ENCODE measurements around the gene DDR1. TPM values are rescaled to one million over a fixed set of nuclear protein-coding genes. Genes with fewer than 3 reads are reported as not detected.

DDR1 gene
- total RNA-seq, 2 experiments from 2014 or later: 6.3 to 7.4 TPM

DNA sequence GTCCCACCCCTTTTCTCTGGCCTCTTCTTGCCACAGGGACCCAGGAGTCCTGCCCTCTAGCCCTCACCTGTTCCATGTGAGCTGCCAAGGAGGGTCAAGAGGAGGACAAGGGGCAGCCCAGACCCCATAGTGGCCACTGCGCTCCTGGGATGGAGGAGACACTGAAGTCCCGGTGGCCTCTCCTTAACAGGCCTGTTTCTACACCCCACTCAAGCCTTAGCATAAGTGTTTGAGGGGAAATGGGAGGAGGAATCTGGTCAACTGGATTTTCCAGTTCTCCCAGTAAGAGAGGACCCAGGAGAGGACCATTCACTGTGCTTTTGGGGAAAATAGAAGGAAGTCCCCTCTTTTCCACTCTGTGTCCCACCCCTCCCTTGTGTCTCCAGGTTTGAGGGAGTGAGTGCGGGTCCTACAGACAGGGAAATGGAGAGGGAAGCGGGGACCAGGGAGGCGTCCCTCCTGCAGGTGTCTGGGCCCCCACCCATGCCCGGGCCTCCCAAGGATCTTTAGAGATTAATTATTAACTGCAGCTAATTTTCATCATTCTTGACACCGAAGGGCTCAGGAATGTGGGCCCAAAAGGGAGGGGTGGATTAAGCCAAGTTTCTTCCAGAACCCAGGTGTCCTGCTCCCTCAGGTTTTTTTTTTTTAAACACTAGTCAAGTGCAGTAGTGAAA is 47.8 kb downstream of the DDR1 start, which contains the start of gene SFTA2:
Gene SFTA2 (minus strand): TSS at position 202 of the 677 bp plus-strand sequence. CDS start 74 bp downstream, at position 128.
- H3K27me3 Mint-ChIP-seq (ENCODE audit: low read depth): peaks cover 6% of the 10 kb centered on the region
- ChIA-PET POLR2A (no interaction called here), CTCF (interaction anchor here (0.6 to 1.0 kb wide), 2 partner anchors 60 to 137 kb away, joined by 3 to 4 read pairs; no protein-coding TSS in a partner anchor)
- no peak within 1 kb of the TSS for H3K4me3 Mint-ChIP-seq
- peaks cover 13% of the 10 kb centered on the region for H3K36me3 Mint-ChIP-seq (ENCODE audit: low read depth)
- no peak within 1 kb of the TSS for H3K27ac Mint-ChIP-seq
- ATAC-seq (no peak), DNase-seq (no peak)
- H3K9me3 Mint-ChIP-seq (ENCODE audit: insufficient read depth): no peaks in the 10 kb centered on the region
- no peaks in the 10 kb centered on the region for H3K4me1 Mint-ChIP-seq (ENCODE audit: low read depth)

DNA sequence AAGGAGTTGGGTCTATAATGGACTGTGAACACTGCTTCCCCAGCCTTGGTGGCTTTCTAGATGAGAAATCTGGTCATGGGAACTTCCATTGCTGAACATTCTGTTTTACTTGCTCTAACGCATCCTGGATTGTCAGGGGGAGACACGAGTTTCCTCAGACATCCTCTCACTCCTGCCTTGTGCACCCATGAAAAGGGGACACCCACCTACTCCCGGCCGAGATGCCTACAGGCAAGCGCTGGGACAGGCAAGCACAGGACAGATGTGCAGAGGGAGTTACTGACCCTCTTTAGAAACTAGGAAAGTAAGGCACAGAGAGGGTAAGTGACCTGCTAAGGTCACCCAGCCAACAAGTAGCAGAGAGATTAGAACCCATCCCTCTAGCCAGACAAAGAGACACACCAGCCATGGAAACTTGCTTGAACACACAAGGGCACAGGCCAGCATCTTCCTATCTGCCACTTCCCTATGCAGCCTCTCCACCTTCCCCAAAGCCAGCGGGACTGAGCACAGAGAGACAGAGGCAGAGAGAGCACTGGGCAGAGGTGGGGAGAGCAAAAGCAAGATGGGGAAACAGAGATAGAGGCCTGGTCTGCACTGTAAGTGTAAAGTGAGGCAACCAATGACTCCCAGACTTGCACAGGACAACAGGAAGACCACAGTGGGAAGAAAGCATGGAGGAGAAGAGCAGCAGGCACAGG is 48.5 kb downstream of the DDR1 start:
- H3K36me3 Mint-ChIP-seq (ENCODE audit: low read depth): peaks cover 8% of the 10 kb centered on the region
- no peak overlapping the region for H3K27ac Mint-ChIP-seq
- peaks cover 6% of the 10 kb centered on the region for H3K27me3 Mint-ChIP-seq (ENCODE audit: low read depth)
- no peak overlapping the region for H3K4me3 Mint-ChIP-seq
- DNase-seq (no peak), ATAC-seq (no peak)
- H3K4me1 Mint-ChIP-seq (ENCODE audit: low read depth): no peaks in the 10 kb centered on the region
- POLR2A ChIA-PET: no interaction called here
- CTCF ChIA-PET: no interaction called here
- H3K9me3 Mint-ChIP-seq (ENCODE audit: insufficient read depth): no peaks in the 10 kb centered on the region

DNA sequence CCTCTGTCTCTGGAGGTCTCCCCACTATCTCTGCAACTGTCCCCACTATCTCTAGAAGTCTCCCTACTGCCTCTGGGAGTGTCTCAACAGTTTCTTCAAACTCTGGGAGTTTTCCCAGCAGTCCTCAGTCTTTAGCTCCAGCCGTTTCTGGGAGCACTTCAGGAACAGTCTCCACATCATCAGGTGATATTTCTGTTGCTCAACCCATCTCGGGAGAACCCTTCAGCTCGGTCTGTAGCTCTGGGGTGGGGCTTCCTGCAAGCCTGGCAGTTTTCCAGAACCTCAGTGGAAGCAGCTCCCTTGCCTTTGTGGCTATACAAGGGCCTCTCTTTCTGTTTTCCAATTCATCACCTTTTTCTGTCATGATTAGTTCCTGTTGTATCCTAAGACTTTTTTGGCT is 50.7 kb downstream of the DDR1 start:
- H3K27ac Mint-ChIP-seq: no peak overlapping the region
- DNase-seq (no peak), ATAC-seq (no peak)
- H3K4me3 Mint-ChIP-seq: no peak overlapping the region
- peaks cover 12% of the 10 kb centered on the region for H3K27me3 Mint-ChIP-seq (ENCODE audit: low read depth)
- H3K4me1 Mint-ChIP-seq (ENCODE audit: low read depth): no peaks in the 10 kb centered on the region
- no peaks in the 10 kb centered on the region for H3K36me3 Mint-ChIP-seq (ENCODE audit: low read depth)
- H3K9me3 Mint-ChIP-seq (ENCODE audit: insufficient read depth): no peaks in the 10 kb centered on the region
- ChIA-PET CTCF (interaction anchor here (1.2 to 1.6 kb wide), 2 partner anchors 19 to 152 kb away, joined by 3 read pairs; no protein-coding TSS in a partner anchor), POLR2A (interaction anchor here (1.6 kb wide), 1 partner anchor 21 kb away, joined by 3 read pairs; the partner anchor contains the start of gene VARS2)

DNA sequence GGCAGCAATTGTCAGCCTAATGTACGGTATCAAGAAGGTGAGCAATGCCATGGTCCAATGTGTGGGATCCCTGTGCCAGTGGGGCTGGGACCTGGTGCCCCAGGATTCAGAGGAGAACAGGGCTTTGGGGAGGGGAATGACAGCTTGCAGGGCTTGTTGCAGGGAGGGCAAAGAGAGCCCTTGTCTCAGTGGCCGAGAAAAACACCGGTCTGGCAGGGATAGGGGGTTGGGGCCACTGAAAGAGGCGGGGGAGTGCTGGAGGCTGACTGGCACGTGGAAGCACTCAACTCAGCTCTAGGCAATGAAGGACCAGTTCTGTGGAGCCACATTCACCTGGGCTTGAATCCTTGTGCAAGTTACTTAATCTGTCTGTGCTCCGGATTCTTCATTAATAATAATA is 52.9 kb downstream of the DDR1 start:
- ATAC-seq: no peak
- CTCF ChIA-PET: no interaction called here
- no peak for DNase-seq
- H3K27ac Mint-ChIP-seq: no peak overlapping the region
- peaks cover 23% of the 10 kb centered on the region for H3K27me3 Mint-ChIP-seq (ENCODE audit: low read depth)
- H3K4me3 Mint-ChIP-seq: no peak overlapping the region
- H3K36me3 Mint-ChIP-seq (ENCODE audit: low read depth): no peaks in the 10 kb centered on the region
- POLR2A ChIA-PET: no interaction called here
- no peaks in the 10 kb centered on the region for H3K9me3 Mint-ChIP-seq (ENCODE audit: insufficient read depth)
- no peaks in the 10 kb centered on the region for H3K4me1 Mint-ChIP-seq (ENCODE audit: low read depth)

DNA sequence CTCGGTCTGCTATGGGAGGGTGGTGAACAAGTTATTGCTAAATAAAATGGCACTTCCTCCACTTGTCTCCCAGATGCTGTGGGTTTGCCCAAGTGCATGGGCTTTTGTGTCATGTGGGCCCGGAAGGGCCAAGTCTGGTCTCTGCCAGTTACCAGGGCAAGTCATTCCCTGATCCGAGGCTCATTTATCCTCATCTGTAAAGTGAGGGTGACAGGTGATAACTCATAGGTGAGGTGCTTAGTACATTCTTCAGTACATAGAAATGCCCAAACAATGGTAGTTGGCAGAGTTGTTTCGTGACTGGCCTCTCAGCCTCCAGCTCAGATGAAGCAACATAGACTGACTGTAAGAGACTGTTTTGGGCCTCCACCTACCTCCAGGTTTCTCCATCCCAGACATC is 54.4 kb downstream of the DDR1 start:
- ChIA-PET POLR2A (no interaction called here), CTCF (interaction anchor here (0.8 kb wide), 1 partner anchor 110 kb away, joined by 4 read pairs; no protein-coding TSS in a partner anchor)
- DNase-seq (no peak), ATAC-seq (no peak)
- Mint-ChIP-seq H3K36me3 (ENCODE audit: low read depth) (no peaks in the 10 kb centered on the region), H3K9me3 (ENCODE audit: insufficient read depth) (no peaks in the 10 kb centered on the region), H3K4me3 (no peak overlapping the region), H3K27me3 (ENCODE audit: low read depth) (peaks cover 34% of the 10 kb centered on the region), H3K4me1 (ENCODE audit: low read depth) (no peaks in the 10 kb centered on the region), H3K27ac (no peak overlapping the region)

DNA sequence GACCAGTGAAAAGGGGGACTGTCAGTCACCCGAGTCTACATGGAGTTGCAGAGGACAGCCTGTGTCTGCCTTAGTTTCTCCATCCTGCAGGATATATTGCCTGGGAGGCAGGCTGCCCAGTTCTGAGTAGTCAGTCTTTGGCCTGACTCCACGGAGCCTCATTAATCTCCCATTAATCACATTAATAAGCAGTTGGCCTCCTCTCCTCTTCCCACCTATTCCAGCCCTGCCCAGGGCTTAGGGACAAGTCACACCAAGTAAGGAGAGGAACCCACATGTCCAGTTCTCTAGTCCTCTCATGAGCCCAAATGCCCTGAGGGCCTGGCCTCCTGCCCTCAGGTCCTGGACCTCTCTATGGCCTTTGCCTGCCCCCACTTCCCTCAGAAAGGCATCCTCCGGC is 55.2 kb downstream of the DDR1 start:
- Mint-ChIP-seq H3K36me3 (ENCODE audit: low read depth) (no peaks in the 10 kb centered on the region), H3K27ac (no peak overlapping the region), H3K27me3 (ENCODE audit: low read depth) (peaks cover 38% of the 10 kb centered on the region), H3K4me1 (ENCODE audit: low read depth) (no peaks in the 10 kb centered on the region), H3K9me3 (ENCODE audit: insufficient read depth) (no peaks in the 10 kb centered on the region), H3K4me3 (no peak overlapping the region)
- CTCF ChIA-PET: no interaction called here
- no peak for ATAC-seq
- POLR2A ChIA-PET: no interaction called here
- no peak for DNase-seq

DNA sequence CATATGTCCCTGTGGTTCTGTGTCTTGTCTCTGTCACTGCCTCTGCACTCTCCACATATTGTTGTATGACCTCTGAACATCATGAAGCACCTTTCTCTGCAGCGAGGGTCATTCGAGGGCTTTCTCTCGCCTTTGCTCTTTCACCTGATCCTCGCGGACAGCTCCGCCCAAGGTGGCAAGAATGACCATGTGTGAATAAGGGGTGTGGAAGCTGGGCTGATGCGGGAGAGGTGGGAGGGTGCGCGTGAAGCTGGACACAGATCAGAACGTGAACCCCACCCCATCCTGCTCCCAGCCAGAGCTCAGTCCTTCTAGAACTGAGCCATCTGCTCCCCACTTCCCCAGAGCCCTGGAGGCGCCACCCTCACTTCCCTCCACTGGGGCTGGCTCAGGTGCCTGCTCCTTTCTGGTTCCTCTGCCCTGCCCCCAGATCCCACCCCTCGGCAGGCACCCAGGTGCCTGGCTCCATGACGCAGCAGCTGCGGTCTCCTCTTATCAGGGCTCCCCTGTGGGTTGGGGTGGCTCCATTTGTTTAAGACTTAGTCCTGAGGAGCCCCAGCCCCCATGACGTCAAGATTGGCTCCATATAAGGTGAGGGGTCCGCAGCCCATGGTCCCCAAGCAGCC is 56.2 kb downstream of the DDR1 start, which contains the start of gene MUCL3:
Gene MUCL3 (plus strand): TSS at position 613 of the 626 bp plus-strand sequence. CDS start 27 bp downstream, outside the sequence.
- ChIA-PET CTCF (no interaction called here), POLR2A (no interaction called here)
- H3K4me1 Mint-ChIP-seq (ENCODE audit: low read depth): no peaks in the 10 kb centered on the region
- H3K27ac Mint-ChIP-seq: no peak within 1 kb of the TSS
- DNase-seq (no peak), ATAC-seq (no peak)
- peaks cover 44% of the 10 kb centered on the region for H3K27me3 Mint-ChIP-seq (ENCODE audit: low read depth)
- no peak within 1 kb of the TSS for H3K4me3 Mint-ChIP-seq
- no peaks in the 10 kb centered on the region for H3K9me3 Mint-ChIP-seq (ENCODE audit: insufficient read depth)
- no peaks in the 10 kb centered on the region for H3K36me3 Mint-ChIP-seq (ENCODE audit: low read depth)

DNA sequence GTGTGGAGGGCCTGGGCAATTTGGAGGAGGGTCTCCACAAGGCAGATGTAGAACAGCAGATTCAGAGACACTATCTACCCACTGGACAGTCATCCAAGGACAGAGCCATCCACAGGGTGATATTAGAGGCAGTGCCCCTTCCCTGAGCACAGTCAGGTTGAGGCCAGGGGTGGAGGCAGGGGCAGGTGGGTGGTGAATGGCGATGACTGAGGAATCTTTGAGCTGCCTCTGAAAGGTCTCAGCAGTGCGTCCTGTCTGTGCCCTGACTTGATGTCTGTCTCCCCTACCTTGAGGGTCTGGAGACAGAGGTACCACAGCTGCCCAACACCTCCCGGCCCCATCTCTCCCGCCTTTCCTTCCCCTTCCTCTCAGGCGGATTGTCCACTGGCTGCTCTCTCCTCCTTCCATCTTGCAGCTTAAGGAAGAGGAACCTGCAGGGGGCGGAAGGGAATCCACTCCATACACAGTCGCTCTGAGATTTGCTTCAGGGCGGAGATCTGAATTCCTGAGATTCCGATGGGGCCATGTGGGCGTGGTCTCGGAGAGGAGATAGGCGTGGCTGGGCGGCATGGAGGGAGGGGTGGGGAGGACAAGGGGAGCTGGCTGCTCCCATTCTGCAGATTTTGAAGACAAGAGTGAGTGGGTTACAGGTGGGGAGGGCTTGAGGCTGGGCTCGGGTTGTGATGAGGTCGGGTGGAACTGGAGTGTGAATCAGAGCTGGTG is 58.2 kb downstream of the DDR1 start:
- Mint-ChIP-seq H3K36me3 (ENCODE audit: low read depth) (no peaks in the 10 kb centered on the region), H3K27ac (no peak overlapping the region), H3K9me3 (ENCODE audit: insufficient read depth) (no peaks in the 10 kb centered on the region), H3K27me3 (ENCODE audit: low read depth) (peaks cover 43% of the 10 kb centered on the region), H3K4me1 (ENCODE audit: low read depth) (no peaks in the 10 kb centered on the region), H3K4me3 (no peak overlapping the region)
- CTCF ChIA-PET: interaction anchor here (0.8 to 1.6 kb wide), 6 partner anchors 22 to 145 kb away, joined by 3 to 6 read pairs (median 3); no protein-coding TSS in a partner anchor
- POLR2A ChIA-PET: no interaction called here
- DNase-seq (no peak), ATAC-seq (no peak)

DNA sequence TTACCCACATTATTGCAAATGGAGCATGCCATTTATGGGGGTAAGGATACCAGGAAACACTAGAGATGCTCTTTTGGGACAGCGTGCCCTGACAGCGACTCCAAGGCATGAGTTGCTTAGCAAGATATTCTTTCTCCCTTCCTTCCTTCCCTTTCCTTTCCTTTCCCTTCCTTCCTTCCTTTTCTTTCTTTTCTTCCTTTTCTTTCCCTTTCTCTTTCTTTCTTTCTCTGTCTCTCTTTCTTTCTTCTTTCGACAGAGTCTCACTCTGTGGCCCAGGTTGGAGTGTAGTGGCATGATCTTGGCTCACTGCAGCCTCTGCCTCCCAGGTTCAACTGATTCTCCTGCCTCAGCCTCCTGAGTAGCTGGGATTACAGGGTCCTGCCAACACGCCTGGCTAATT is 59.7 kb downstream of the DDR1 start:
- H3K9me3 Mint-ChIP-seq (ENCODE audit: insufficient read depth): no peaks in the 10 kb centered on the region
- ChIA-PET CTCF (interaction anchor here (1.5 to 1.6 kb wide), 2 partner anchors 21 to 95 kb away, joined by 3 read pairs; no protein-coding TSS in a partner anchor), POLR2A (no interaction called here)
- no peak overlapping the region for H3K4me3 Mint-ChIP-seq
- no peak overlapping the region for H3K27ac Mint-ChIP-seq
- H3K27me3 Mint-ChIP-seq (ENCODE audit: low read depth): peaks cover 46% of the 10 kb centered on the region
- H3K4me1 Mint-ChIP-seq (ENCODE audit: low read depth): no peaks in the 10 kb centered on the region
- H3K36me3 Mint-ChIP-seq (ENCODE audit: low read depth): no peaks in the 10 kb centered on the region
- ATAC-seq: no peak
- DNase-seq: no peak

DNA sequence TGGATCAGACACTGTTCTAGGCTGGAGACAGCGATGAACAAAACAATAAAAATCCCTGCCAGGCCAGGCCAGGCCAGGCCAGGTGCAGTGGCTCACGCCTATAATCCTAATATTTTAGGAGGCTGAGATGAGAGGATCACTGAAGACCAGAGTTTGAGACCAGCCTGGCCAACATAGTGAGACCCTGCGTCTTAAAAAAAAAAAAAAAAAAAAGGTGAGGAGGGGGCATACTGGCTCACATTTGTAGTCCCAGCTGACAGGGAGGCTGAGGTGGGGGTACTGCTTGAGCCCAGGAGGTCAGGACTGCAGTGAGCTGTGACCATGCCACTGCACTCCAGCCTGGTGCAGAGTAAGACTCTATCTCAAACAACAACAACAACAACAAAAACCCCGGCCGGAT is 61.0 kb downstream of the DDR1 start:
- Mint-ChIP-seq H3K27me3 (ENCODE audit: low read depth) (peaks cover 57% of the 10 kb centered on the region), H3K4me3 (no peak overlapping the region), H3K9me3 (ENCODE audit: insufficient read depth) (no peaks in the 10 kb centered on the region), H3K27ac (no peak overlapping the region), H3K4me1 (ENCODE audit: low read depth) (no peaks in the 10 kb centered on the region), H3K36me3 (ENCODE audit: low read depth) (no peaks in the 10 kb centered on the region)
- no peak for DNase-seq
- ATAC-seq: no peak
- CTCF ChIA-PET: no interaction called here
- POLR2A ChIA-PET: no interaction called here

DNA sequence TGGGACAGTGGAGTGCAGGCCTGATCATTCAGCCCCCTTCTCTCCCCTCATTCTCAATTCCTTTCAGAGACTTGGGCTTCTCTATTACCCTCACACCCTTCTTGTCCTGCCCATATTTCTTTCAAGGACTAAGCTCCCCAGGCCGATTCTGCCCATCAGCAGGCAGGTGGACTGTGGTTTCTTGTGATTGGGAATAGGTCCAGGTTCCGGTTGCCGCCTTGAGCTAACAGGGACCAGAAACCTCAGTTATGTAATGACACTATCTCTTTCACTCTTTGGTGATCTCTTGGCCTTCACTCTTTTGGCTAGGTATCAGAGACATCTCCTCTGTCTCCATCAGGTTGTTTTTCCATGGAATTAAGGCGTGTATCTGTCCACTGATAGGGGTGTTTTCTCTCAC is 62.9 kb downstream of the DDR1 start:
- Mint-ChIP-seq H3K27me3 (ENCODE audit: low read depth) (peaks cover 64% of the 10 kb centered on the region), H3K36me3 (ENCODE audit: low read depth) (no peaks in the 10 kb centered on the region), H3K4me1 (ENCODE audit: low read depth) (no peaks in the 10 kb centered on the region), H3K4me3 (no peak overlapping the region), H3K27ac (no peak overlapping the region), H3K9me3 (ENCODE audit: insufficient read depth) (no peaks in the 10 kb centered on the region)
- ATAC-seq (no peak), DNase-seq (no peak)
- CTCF ChIA-PET: interaction anchor here (1.0 to 1.4 kb wide), 2 partner anchors 8 to 140 kb away, joined by 3 to 4 read pairs; no protein-coding TSS in a partner anchor
- POLR2A ChIA-PET: no interaction called here

Measured in activated CD8-positive, alpha-beta T cell treated with anti-CD3 and anti-CD28 coated beads, Interleukin-2, amount 10 ng/mL, durations not matched to agents 7 days and 5 days (primary cell).